SK-N-MC (cell line): ENCODE results near the gene TRIML2.

Source experiments
- EZH2 ChIP-seq: fragments of 200-600 bp; sonication (generic); IDR thresholded peaks from one replicate; pipeline ENCODE4 v1.6.1; 2017; ENCODE audit warnings: antibody characterized with exemption
- POLR2AphosphoS5 ChIP-seq: IDR thresholded peaks from 2 replicates; pipeline ENCODE4 v1.6.1; 2012; ENCODE audit warnings: mild to moderate bottlenecking, low read depth, low read length, borderline replicate concordance

GRCh38 chr4:188146618-188147017, 37.2 kb upstream of the TRIML2 start:
- TF ChIP-seq POLR2AphosphoS5 (no peak), EZH2 (no peak)
